Activated CD8-positive, alpha-beta T cell treated with anti-CD3 and anti-CD28 coated beads for 36 hours (primary cell): ENCODE measurements around the gene TREML1. TPM values are rescaled to one million over a fixed set of nuclear protein-coding genes. Genes with fewer than 3 reads are reported as not detected.
A peak's percentile ranks its signal among the peaks of the same experiment; 100 is the strongest.

Experiments used
- ATAC-seq: fragments of 200-7000 bp; cut with Tn5 transposase; one replicate; pipeline ENCODE4 v1.10.0; 2021; ENCODE audit warnings: mild to moderate bottlenecking, moderate library complexity
- CTCF ChIA-PET: fragments of 350-600 bp; sonication (Branson Sonifier 250); formaldehyde crosslinking; loops from one replicate; lab custom pipeline; 2021; ENCODE audit warnings: antibody characterized with exemption; lab: Charles Lee
- POLR2A ChIA-PET: fragments of 350-600 bp; sonication (Branson Sonifier 250); formaldehyde crosslinking; loops from one replicate; lab custom pipeline; 2021; ENCODE audit warnings: antibody characterized with exemption; lab: Charles Lee
- DNase-seq: peaks from one replicate; pipeline ENCODE4 v3.0.0-alpha.2; 2020
- H3K27ac Mint-ChIP-seq: one replicate; pipeline ENCODE4 v1.8.0; 2021; ENCODE audit warnings: mild to moderate bottlenecking, mixed read lengths
- H3K27me3 Mint-ChIP-seq: one replicate; pipeline ENCODE4 v1.8.0; 2021; ENCODE audit warnings: mixed read lengths
- H3K36me3 Mint-ChIP-seq: one replicate; pipeline ENCODE4 v1.8.0; 2021; ENCODE audit warnings: low read depth, mixed read lengths
- H3K4me1 Mint-ChIP-seq: one replicate; pipeline ENCODE4 v1.8.0; 2021; ENCODE audit warnings: low read depth, mixed read lengths
- H3K4me3 Mint-ChIP-seq: one replicate; pipeline ENCODE4 v1.8.0; 2021; ENCODE audit warnings: mild to moderate bottlenecking, moderate library complexity, mixed read lengths
- H3K9me3 Mint-ChIP-seq: one replicate; pipeline ENCODE4 v1.8.0; 2021; ENCODE audit warnings: mixed read lengths
- CTCF ChIP-seq: fragments of 200-600 bp; IDR thresholded peaks from one replicate; pipeline ENCODE4 v1.8.0; 2022; ENCODE audit warnings: antibody characterized with exemption, mild to moderate bottlenecking
- intact Hi-C: fragments of 100-400 bp; cut with micrococcal nuclease; formaldehyde crosslinking; loops from one replicate; pipeline ENCODE4 v1.10.0; 2022
- total RNA-seq, 2 experiments: library from RNA; stranded (reverse); gene quantifications; one replicate each; pipeline ENCODE4 v1.2.3, GENCODE V29; 2021

Gene TREML1, protein sequence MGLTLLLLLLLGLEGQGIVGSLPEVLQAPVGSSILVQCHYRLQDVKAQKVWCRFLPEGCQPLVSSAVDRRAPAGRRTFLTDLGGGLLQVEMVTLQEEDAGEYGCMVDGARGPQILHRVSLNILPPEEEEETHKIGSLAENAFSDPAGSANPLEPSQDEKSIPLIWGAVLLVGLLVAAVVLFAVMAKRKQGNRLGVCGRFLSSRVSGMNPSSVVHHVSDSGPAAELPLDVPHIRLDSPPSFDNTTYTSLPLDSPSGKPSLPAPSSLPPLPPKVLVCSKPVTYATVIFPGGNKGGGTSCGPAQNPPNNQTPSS
- total RNA-seq: not detected

DNA sequence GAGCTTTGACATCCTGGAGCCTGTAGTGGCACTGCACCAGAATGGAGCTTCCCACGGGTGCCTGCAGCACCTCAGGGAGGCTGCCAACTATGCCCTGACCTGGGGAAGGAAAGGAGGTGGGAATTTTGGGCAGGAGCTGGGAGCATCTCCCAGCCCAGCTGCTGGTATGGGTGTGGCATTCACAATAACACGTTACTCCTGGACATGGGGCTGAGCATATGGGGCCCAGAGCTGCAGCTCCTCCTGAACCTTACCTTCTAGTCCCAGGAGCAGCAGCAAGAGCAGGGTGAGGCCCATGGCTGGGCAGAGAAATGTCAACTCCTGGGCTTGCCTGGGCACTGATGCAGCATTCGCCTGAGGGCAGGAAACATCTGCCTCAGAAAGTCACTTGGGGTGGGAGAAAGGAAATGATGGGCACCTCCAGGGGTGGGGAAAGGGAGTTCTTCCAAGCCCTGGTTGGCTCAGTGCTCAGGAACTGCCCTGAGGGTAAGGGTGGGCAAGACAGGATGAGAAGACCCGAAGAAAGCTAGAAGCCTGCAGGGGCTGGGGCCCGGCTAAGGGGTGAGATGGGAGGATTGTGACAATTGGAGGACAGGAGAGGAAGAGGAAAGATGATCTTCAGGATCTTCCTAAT is at the start of gene TREML1:
TREML1 (minus strand) TSS at position 356 of the 634 bp plus-strand sequence; CDS start at position 297, 59 bp downstream.
- no peak for DNase-seq
- Mint-ChIP-seq H3K27ac (no peak within 1 kb of the TSS), H3K9me3 (no peaks in the 10 kb centered on the region)

DNA sequence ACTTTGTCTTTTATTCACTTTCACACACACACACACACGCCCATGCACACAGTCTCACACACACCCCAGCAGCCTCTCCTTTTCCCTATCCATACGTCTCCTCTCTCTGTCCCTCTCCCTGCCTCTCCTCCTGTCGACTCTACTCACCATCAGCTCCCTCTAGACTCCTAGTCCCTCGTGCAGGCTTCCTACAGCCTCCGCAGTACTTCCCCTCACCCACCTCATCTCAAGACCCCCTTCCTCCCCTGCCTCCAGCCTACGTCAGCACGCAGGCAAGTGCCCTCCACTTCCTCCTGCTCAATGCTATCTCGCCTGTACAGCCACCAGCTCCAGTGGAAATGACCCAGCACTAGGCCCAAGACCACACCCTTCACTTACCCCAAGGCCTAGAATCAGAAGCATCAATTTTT is 47.6 kb upstream of the TREML1 start:
- Mint-ChIP-seq H3K27me3 (no peaks in the 10 kb centered on the region), H3K4me1 (peaks cover 46% of the 10 kb centered on the region), H3K27ac (peak overlapping the region; percentile 95), H3K36me3 (no peaks in the 10 kb centered on the region), H3K4me3 (peak overlapping the region; percentile 74), H3K9me3 (no peaks in the 10 kb centered on the region)
- TF ChIP-seq CTCF: no peak
- no peak for DNase-seq
- intact Hi-C loops: no loop called here
- ChIA-PET POLR2A (no interaction called here), CTCF (interaction anchor here (1.3 to 3.1 kb wide), 3 partner anchors 11 to 118 kb away, joined by 3 to 18 read pairs (median 5); no protein-coding TSS in a partner anchor)
- no peak for ATAC-seq

More for the DNA sequence above, at the start of gene TREML1:
- H3K4me3 Mint-ChIP-seq: no peak within 1 kb of the TSS
- no peaks in the 10 kb centered on the region for H3K4me1 Mint-ChIP-seq
- TF ChIP-seq CTCF: no peak
- ATAC-seq: no peak
- intact Hi-C loops: no loop called here
- CTCF ChIA-PET: interaction anchor here (1.0 kb wide), 1 partner anchor 28 kb away, joined by 3 read pairs; no protein-coding TSS in a partner anchor
- H3K36me3 Mint-ChIP-seq: no peaks in the 10 kb centered on the region
- POLR2A ChIA-PET: no interaction called here
- no peaks in the 10 kb centered on the region for H3K27me3 Mint-ChIP-seq

- Mint-ChIP-seq H3K4me1 (peaks cover 46% of the 10 kb centered on the region), H3K4me3 (peak within 1 kb of the TSS; percentile 74), H3K36me3 (no peaks in the 10 kb centered on the region), H3K27me3 (no peaks in the 10 kb centered on the region), H3K9me3 (no peaks in the 10 kb centered on the region), H3K27ac (peak within 1 kb of the TSS; percentile 95)
- POLR2A ChIA-PET: interaction anchor here (0.6 to 1.6 kb wide), 4 partner anchors 12 to 1089 kb away, joined by 3 to 6 read pairs (median 4); no protein-coding TSS in a partner anchor
- DNase-seq: peak; percentile 62
- CTCF ChIA-PET: interaction anchor here (0.8 to 3.1 kb wide), 7 partner anchors 10 to 162 kb away, joined by 3 to 18 read pairs (median 4); partner anchors contain the start of gene UNC5CL
- ATAC-seq: peak; percentile 32
- no peak for TF ChIP-seq CTCF
- intact Hi-C loops: no loop called here
These were observed 47.0 kb upstream of the TREML1 start, which contains the start of gene TREML2 for GRCh38 chr6:41200901-41201763. TSS of gene TREML2 (minus strand) at chr6:41201149. CDS start at chr6:41201008, 141 bp downstream.

- intact Hi-C loops: no loop called here
- ChIA-PET CTCF (interaction anchor here (0.8 to 3.1 kb wide), 6 partner anchors 10 to 161 kb away, joined by 3 to 18 read pairs (median 4); partner anchors contain the start of gene UNC5CL), POLR2A (interaction anchor here (0.6 to 1.6 kb wide), 4 partner anchors 11 to 1089 kb away, joined by 3 to 6 read pairs (median 4); no protein-coding TSS in a partner anchor)
- no peaks in the 10 kb centered on the region for H3K36me3 Mint-ChIP-seq
- ATAC-seq (peak; percentile 52), DNase-seq (peak; percentile 73)
- no peaks in the 10 kb centered on the region for H3K9me3 Mint-ChIP-seq
- H3K27ac Mint-ChIP-seq: peak overlapping the region; percentile 95
- TF ChIP-seq CTCF: no peak
- H3K4me3 Mint-ChIP-seq: peak overlapping the region; percentile 74
- peaks cover 49% of the 10 kb centered on the region for H3K4me1 Mint-ChIP-seq
- no peaks in the 10 kb centered on the region for H3K27me3 Mint-ChIP-seq
These were observed 46.3 kb upstream of the TREML1 start for GRCh38 chr6:41200296-41200900.
